Esophagus muscularis mucosa (tissue), 4 donors: ENCODE measurements around the gene NISCH. TPM values are rescaled to one million over a fixed set of nuclear protein-coding genes. Genes with fewer than 3 reads are reported as not detected.

ENCODE experiments used
- DNase-seq: peaks from one replicate; pipeline ENCODE4 v3.0.0-alpha.2; 2017; ENCODE audit errors: extremely low spot score
- H3K27ac ChIP-seq, 4 donors: fragments of 200-600 bp; sonication (generic); replicated peaks in 1 of 4; 1 replicate in 3 of 4; 2 replicates in 1 of 4; pipeline ENCODE4 v1.5.1; 2016 to 2019; ENCODE audit warnings: mild to moderate bottlenecking in 1 of 4
- H3K27me3 ChIP-seq, 4 donors: fragments of 200-600 bp; sonication (generic); one replicate each; pipeline versions ENCODE4 v1.5.1 to v1.6.0; 2016 to 2019
- H3K36me3 ChIP-seq, 4 donors: fragments of 200-600 bp; sonication (generic); one replicate each; pipeline ENCODE4 v1.5.1; 2016 to 2019
- H3K4me1 ChIP-seq, 4 donors: fragments of 200-600 bp; sonication (generic); one replicate each; pipeline ENCODE4 v1.5.1; 2016 to 2019
- H3K4me3 ChIP-seq, 4 donors: fragments of 200-600 bp; sonication (generic); 1 replicate in 2 of 4; 2 replicates in 2 of 4; pipeline ENCODE4 v1.5.1; 2016 to 2019; ENCODE audit warnings: mild to moderate bottlenecking in 4 of 4, moderate library complexity in 1 of 4
- H3K9me3 ChIP-seq, 4 donors: fragments of 200-600 bp; sonication (generic); 1 replicate in 3 of 4; 2 replicates in 1 of 4; pipeline ENCODE4 v1.5.1; 2016 to 2019
- EP300 ChIP-seq: sonication (generic); formaldehyde crosslinking; IDR thresholded peaks from one replicate; pipeline ENCODE4 v1.6.1; 2017; ENCODE audit warnings: antibody characterized with exemption
- POLR2A ChIP-seq: fragments of 450-650 bp; IDR thresholded peaks from one replicate; pipeline ENCODE4 v1.6.1; 2017; ENCODE audit warnings: antibody characterized with exemption, moderate library complexity, mild to moderate bottlenecking, low read depth
- POLR2AphosphoS5 ChIP-seq, 2 donors: sonication (generic); formaldehyde crosslinking; IDR thresholded peaks; one replicate each; pipeline ENCODE4 v1.6.1; 2017; ENCODE audit warnings: antibody characterized with exemption in 2 of 2
- WGBS: methylation state at CpG from one replicate; pipeline ENCODE4 v1.1.5; 2018; 5-methylcytosine and 5-hydroxymethylcytosine counted together
- intact Hi-C: fragments of 100-400 bp; cut with DNase I; formaldehyde crosslinking; loops from one replicate; pipeline ENCODE4 v1.15.1; 2023
- total RNA-seq, 4 donors: library from RNA; depleted of rRNA; stranded (reverse); fragments of >200 nt; gene quantifications; one replicate each; pipeline versions ENCODE4 v1.1.0 to v1.2.1, GENCODE V29; 2016
- TF ChIP-seq, protein P1 (sequence below), 3 experiments: fragments of 200-600 bp in 2 of 3; fragments of 450-650 bp in 1 of 3; sonication (generic) in 2 of 3; IDR thresholded peaks; one replicate each; pipeline ENCODE4 v1.5.1; 2017 to 2019; ENCODE audit warnings: antibody characterized with exemption in 3 of 3, mild to moderate bottlenecking in 2 of 3, moderate library complexity in 1 of 3

The NISCH gene
- total RNA-seq, 4 donors from 2014 or later: 71.9 to 110 (median 88.0) TPM

DNA sequence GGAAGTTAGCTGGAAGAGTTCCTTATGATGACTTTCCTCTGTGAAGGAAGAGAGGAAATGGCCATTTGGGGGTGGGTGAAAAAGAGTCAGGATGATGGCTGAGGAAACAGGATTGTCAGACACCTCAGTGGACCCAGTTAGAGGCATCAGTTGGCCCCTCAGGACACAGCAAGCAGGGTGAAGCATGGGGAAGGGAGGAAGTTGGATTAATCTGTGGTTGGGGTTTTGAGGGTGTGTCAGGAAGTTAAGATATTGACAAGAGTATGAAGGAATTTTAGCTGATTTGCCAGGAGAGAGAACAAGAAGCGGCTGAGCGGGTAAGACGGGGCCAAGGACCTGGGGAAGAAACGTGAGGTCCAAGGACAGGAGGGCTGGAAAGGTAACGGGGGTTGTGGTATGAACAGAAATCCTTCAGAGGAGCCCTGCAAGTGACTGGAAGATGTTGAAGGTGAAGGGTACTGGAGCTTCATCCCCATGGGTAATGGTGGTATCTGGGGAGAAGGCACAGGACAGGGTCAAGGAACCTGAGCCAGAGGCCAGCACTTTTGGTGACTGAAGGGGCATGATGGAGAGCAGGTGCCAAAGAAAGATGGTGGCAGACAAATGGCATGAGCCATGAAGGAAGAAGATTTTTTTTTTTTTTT is 83.7 kb downstream of the NISCH start:
- TF ChIP-seq, protein P1, sequence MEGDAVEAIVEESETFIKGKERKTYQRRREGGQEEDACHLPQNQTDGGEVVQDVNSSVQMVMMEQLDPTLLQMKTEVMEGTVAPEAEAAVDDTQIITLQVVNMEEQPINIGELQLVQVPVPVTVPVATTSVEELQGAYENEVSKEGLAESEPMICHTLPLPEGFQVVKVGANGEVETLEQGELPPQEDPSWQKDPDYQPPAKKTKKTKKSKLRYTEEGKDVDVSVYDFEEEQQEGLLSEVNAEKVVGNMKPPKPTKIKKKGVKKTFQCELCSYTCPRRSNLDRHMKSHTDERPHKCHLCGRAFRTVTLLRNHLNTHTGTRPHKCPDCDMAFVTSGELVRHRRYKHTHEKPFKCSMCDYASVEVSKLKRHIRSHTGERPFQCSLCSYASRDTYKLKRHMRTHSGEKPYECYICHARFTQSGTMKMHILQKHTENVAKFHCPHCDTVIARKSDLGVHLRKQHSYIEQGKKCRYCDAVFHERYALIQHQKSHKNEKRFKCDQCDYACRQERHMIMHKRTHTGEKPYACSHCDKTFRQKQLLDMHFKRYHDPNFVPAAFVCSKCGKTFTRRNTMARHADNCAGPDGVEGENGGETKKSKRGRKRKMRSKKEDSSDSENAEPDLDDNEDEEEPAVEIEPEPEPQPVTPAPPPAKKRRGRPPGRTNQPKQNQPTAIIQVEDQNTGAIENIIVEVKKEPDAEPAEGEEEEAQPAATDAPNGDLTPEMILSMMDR (IDR thresholded peaks at IDR 0.05): no peak
- WGBS: 89% methylated on average over 5 of the region's 5 CpGs
- Histone ChIP-seq H3K4me3 (peak overlapping the region in 1 of 4 donors; percentile 2), H3K27ac (peak overlapping the region in 2 of 4 donors; percentile 16 to 95), H3K4me1 (peaks cover 52 to 57% (median 55%) of the 10 kb centered on the region in 4 donors), H3K27me3 (no peaks in the 10 kb centered on the region), H3K36me3 (peaks cover 0 to 26% (median 10%) of the 10 kb centered on the region in 4 donors), H3K9me3 (no peaks in the 10 kb centered on the region)
- intact Hi-C loops: no loop called here
- no peak for DNase-seq

DNA sequence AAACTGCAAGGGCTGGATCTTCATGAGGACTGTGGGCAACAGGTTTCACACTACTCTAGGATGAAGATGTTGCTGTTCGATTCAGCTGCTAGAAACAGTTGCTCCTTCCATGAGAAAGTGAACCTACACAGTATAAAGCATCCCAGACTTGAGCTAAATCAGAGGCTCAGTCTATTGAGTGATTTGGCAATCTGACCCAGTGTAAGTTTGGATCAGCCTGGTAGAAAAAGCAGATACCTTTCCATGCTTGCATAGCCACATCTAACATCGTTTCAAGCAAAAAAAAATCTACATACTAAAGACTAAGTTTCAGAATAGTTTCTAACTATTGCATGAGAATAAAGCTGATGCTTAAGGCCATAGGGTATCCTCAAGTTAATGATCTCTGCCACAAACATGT is 85.6 kb downstream of the NISCH start:
- Histone ChIP-seq H3K4me3 (no peak overlapping the region), H3K27ac (no peak overlapping the region), H3K9me3 (no peaks in the 10 kb centered on the region), H3K4me1 (peaks cover 34 to 43% (median 37%) of the 10 kb centered on the region in 4 donors), H3K36me3 (peaks cover 0 to 39% (median 18%) of the 10 kb centered on the region in 4 donors), H3K27me3 (no peaks in the 10 kb centered on the region)
- no peak for DNase-seq
- intact Hi-C loops: no loop called here
- 91% methylated on average over 2 of the region's 2 CpGs for WGBS
- no peak for TF ChIP-seq POLR2AphosphoS5 (IDR thresholded peaks at IDR 0.05)
- TF ChIP-seq, protein P1 (IDR thresholded peaks at IDR 0.05): no peak
- no peak for TF ChIP-seq EP300
- TF ChIP-seq POLR2A: no peak

Other genes with a start within 250 kb of the NISCH start
- gene TLR9, start 230.0 kb upstream of the NISCH start, total RNA-seq: under 1 TPM in 3 of 4 donors, not detected in 1; 0.13 to 0.69 (median 0.17) TPM
- 10 to 100 TPM; 66.4 to 89.5 (median 79.9) TPM for gene TWF2, start 216.4 kb upstream of the NISCH start, total RNA-seq
- gene PPM1M, start 209.8 kb upstream of the NISCH start, total RNA-seq: 10 to 100 TPM; 24.1 to 35.7 (median 32.4) TPM
- 100 to 1,000 TPM in 1 of 4 donors, 10 to 100 TPM in 3; 62.6 to 101 (median 80.9) TPM for gene WDR82, start 177.0 kb upstream of the NISCH start, total RNA-seq
- gene GLYCTK, start 167.8 kb upstream of the NISCH start, total RNA-seq: 1 to 10 TPM; 4.1 to 5.3 (median 4.8) TPM
- gene DNAH1, start 139.3 kb upstream of the NISCH start, total RNA-seq: 1 to 10 TPM; 3.4 to 5.4 (median 3.6) TPM
- 10 to 100 TPM; 51.5 to 82.9 (median 72.7) TPM for gene BAP1, start 45.6 kb upstream of the NISCH start, total RNA-seq
- 10 to 100 TPM in 1 of 4 donors, 1 to 10 TPM in 3; 7.0 to 22.0 (median 8.2) TPM for gene PHF7, start 44.9 kb upstream of the NISCH start, total RNA-seq
- 10 to 100 TPM in 3 of 4 donors, 1 to 10 TPM in 1; 7.1 to 39.2 (median 22.2) TPM for gene SEMA3G, start 10.5 kb upstream of the NISCH start, total RNA-seq
- gene TNNC1, start 1.6 kb upstream of the NISCH start, total RNA-seq: 1 to 10 TPM in 3 of 4 donors, not detected in 1; 1.2 to 7.1 (median 4.0) TPM
- gene STAB1, start 39.7 kb downstream of the NISCH start, total RNA-seq: 100 to 1,000 TPM; 101 to 127 (median 118) TPM
- 10 to 100 TPM; 58.0 to 87.4 (median 72.9) TPM for gene NT5DC2, start 78.3 kb downstream of the NISCH start, total RNA-seq
- 10 to 100 TPM in 1 of 4 donors, 1 to 10 TPM in 3; 1.3 to 60.6 (median 7.0) TPM for gene UQCC5, start 81.0 kb downstream of the NISCH start, total RNA-seq
- 10 to 100 TPM; 79.4 to 99.3 (median 82.8) TPM for gene PBRM1, start 230.3 kb downstream of the NISCH start, total RNA-seq
- gene GNL3, start 230.4 kb downstream of the NISCH start, total RNA-seq: 10 to 100 TPM; 28.4 to 71.1 (median 29.3) TPM